IPS-18c (cell line): ENCODE results near the gene COL19A1.
"Not testable (repeated sequence)": the region's sequence is repeated elsewhere in the genome, so short reads cannot be mapped to it uniquely, and the experiment has no call there.

Experiments
- H3K4me3 ChIP-seq: 2 replicates; pipeline ENCODE4 v1.7.0; 2013; ENCODE audit warnings: low read depth, mild to moderate bottlenecking, low read length, moderate library complexity; ENCODE audit not compliant: insufficient read depth
- H3K9me3 ChIP-seq: one replicate; pipeline ENCODE4 v1.6.1; 2013; ENCODE audit warnings: mild to moderate bottlenecking, low read length, moderate library complexity; ENCODE audit not compliant: control insufficient read depth, insufficient read depth

Gene COL19A1

GRCh38 chr6:69926745-69927144 is 60.4 kb downstream of the COL19A1 start:
- H3K4me3 ChIP-seq, result no peak overlapping the region
- H3K9me3 ChIP-seq, result no peaks in the 10 kb centered on the region

- no peaks in the 10 kb centered on the region for H3K9me3 ChIP-seq
- no peak overlapping the region for H3K4me3 ChIP-seq
These were observed 66.9 kb downstream of the COL19A1 start for GRCh38 chr6:69933239-69933638.

GRCh38 chr6:69935079-69935478 is 68.7 kb downstream of the COL19A1 start:
- no peaks in the 10 kb centered on the region for H3K9me3 ChIP-seq

GRCh38 chr6:69936674-69937363 is 70.5 kb downstream of the COL19A1 start:
- Histone ChIP-seq H3K9me3 (no peaks in the 10 kb centered on the region), H3K4me3 (no peak overlapping the region)

More at GRCh38 chr6:69935079-69935478, 68.7 kb downstream of the COL19A1 start:
- H3K4me3 ChIP-seq, result no peak overlapping the region

GRCh38 chr6:69937402-69938136 is 71.2 kb downstream of the COL19A1 start:
- Histone ChIP-seq H3K4me3 (no peak overlapping the region), H3K9me3 (no peaks in the 10 kb centered on the region)

- Histone ChIP-seq H3K4me3 (no peak overlapping the region), H3K9me3 (no peaks in the 10 kb centered on the region)
These were observed 76.1 kb downstream of the COL19A1 start for GRCh38 chr6:69942485-69942884.

- no peak overlapping the region for H3K4me3 ChIP-seq
- H3K9me3 ChIP-seq, result no peaks in the 10 kb centered on the region
These were observed 78.8 kb downstream of the COL19A1 start for GRCh38 chr6:69945192-69945591.

- Histone ChIP-seq H3K4me3 (no peak overlapping the region), H3K9me3 (no peaks in the 10 kb centered on the region)
These were observed 82.2 kb downstream of the COL19A1 start for GRCh38 chr6:69948479-69949114.

- H3K9me3 ChIP-seq, result no peaks in the 10 kb centered on the region
- H3K4me3 ChIP-seq, result no peak overlapping the region
These were observed 87.1 kb downstream of the COL19A1 start for GRCh38 chr6:69953491-69953890.

GRCh38 chr6:69954733-69955132 is 88.4 kb downstream of the COL19A1 start:
- Histone ChIP-seq H3K9me3 (no peaks in the 10 kb centered on the region), H3K4me3 (no peak overlapping the region)

GRCh38 chr6:69957985-69958559 is 91.7 kb downstream of the COL19A1 start:
- no peak overlapping the region for H3K4me3 ChIP-seq
- no peaks in the 10 kb centered on the region for H3K9me3 ChIP-seq

- no peaks in the 10 kb centered on the region for H3K9me3 ChIP-seq
- no peak overlapping the region for H3K4me3 ChIP-seq
These were observed 92.6 kb downstream of the COL19A1 start for GRCh38 chr6:69958978-69959377.

GRCh38 chr6:69965974-69966373 is 99.6 kb downstream of the COL19A1 start:
- not testable (repeated sequence) for H3K4me3 ChIP-seq, H3K9me3 ChIP-seq

- H3K4me3 ChIP-seq, result no peak overlapping the region
These were observed 106.8 kb downstream of the COL19A1 start for GRCh38 chr6:69973138-69973537.

GRCh38 chr6:69973763-69974162 is 107.4 kb downstream of the COL19A1 start:
- H3K9me3 ChIP-seq, result no peaks in the 10 kb centered on the region
- H3K4me3 ChIP-seq, result no peak overlapping the region

More at GRCh38 chr6:69973138-69973537, 106.8 kb downstream of the COL19A1 start:
- H3K9me3 ChIP-seq, result no peaks in the 10 kb centered on the region

GRCh38 chr6:69974193-69974592 is 107.8 kb downstream of the COL19A1 start:
- no peaks in the 10 kb centered on the region for H3K9me3 ChIP-seq
- no peak overlapping the region for H3K4me3 ChIP-seq

- no peaks in the 10 kb centered on the region for H3K9me3 ChIP-seq
- no peak overlapping the region for H3K4me3 ChIP-seq
These were observed 110.3 kb downstream of the COL19A1 start for GRCh38 chr6:69976591-69977090.
